Left lung (tissue), 10 donors: ENCODE results near the gene MCU. TPM values are rescaled to one million over a fixed set of nuclear protein-coding genes. Genes with fewer than 3 reads are reported as not detected.

ENCODE experiments used
- ATAC-seq: fragments of 200-7000 bp; cut with Tn5 transposase; one replicate; pipeline ENCODE4 v1.9.1; 2020; ENCODE audit warnings: moderate library complexity
- DNase-seq, 4 donors: peaks; one replicate each; pipeline ENCODE4 v3.0.0-alpha.2; 2013 to 2020
- H3K27ac ChIP-seq, 2 donors: fragments of 200-600 bp; sonication (generic) in 1 of 2; one replicate each; pipeline versions ENCODE4 v1.5.0 to v1.8.0; 2020 to 2021
- H3K27me3 ChIP-seq, 2 donors: fragments of 200-600 bp; sonication (generic) in 1 of 2; one replicate each; pipeline versions ENCODE4 v1.5.0 to v1.8.0; 2020 to 2021
- H3K36me3 ChIP-seq, 2 donors: fragments of 200-600 bp; sonication (generic) in 1 of 2; one replicate each; pipeline versions ENCODE4 v1.5.0 to v1.8.0; 2020 to 2021
- H3K4me1 ChIP-seq, 2 donors: fragments of 200-600 bp; one replicate each; pipeline ENCODE4 v1.8.0; 2021
- H3K4me3 ChIP-seq, 2 donors: fragments of 200-600 bp; sonication (generic) in 1 of 2; one replicate each; pipeline versions ENCODE4 v1.5.0 to v1.8.0; 2020 to 2021; ENCODE audit warnings: mild to moderate bottlenecking in 1 of 2
- H3K9me3 ChIP-seq, 2 donors: fragments of 200-600 bp; sonication (generic) in 1 of 2; one replicate each; pipeline versions ENCODE4 v1.5.0 to v1.8.0; 2020 to 2021
- intact Hi-C, 2 donors: fragments of 100-400 bp; cut with DNase I; formaldehyde crosslinking; loops; one replicate each; pipeline versions ENCODE4 v1.11.2 to v1.14.2; 2022
- polyA plus RNA-seq, 6 donors: library from polyadenylated mRNA; unstranded; fragments of 120-200 nt; gene quantifications; one replicate each; pipeline ENCODE4 v1.2.1, GENCODE V29; 2013; ENCODE audit not compliant: insufficient read length in 6 of 6
- total RNA-seq, 2 donors: library from RNA; stranded (reverse); fragmentation: NEBNext Ultra II Directional; extraction: Animal tissue kit (Norgen Biotek cat#: 25700); gene quantifications; one replicate each; pipeline ENCODE4 v1.2.1, GENCODE V29; 2021
- TF ChIP-seq, protein P1 (sequence below), 2 donors: fragments of 200-600 bp; sonication (generic) in 1 of 2; IDR thresholded peaks; one replicate each; pipeline versions ENCODE4 v1.5.0 to v1.8.0; 2021; ENCODE audit warnings: antibody characterized with exemption in 2 of 2
- donor health status: DM: no; HTN: yes; CAD: no.
- donor health status: DM: no; HTN: no; CAD: no.

The MCU gene
- total and polyA plus RNA-seq, 8 donors = 29.4 to 48.8 (median 38.6) TPM

- peaks cover 26 to 64% of the 10 kb centered on the region in 2 donors for H3K4me1 ChIP-seq
- TF ChIP-seq, protein P1, sequence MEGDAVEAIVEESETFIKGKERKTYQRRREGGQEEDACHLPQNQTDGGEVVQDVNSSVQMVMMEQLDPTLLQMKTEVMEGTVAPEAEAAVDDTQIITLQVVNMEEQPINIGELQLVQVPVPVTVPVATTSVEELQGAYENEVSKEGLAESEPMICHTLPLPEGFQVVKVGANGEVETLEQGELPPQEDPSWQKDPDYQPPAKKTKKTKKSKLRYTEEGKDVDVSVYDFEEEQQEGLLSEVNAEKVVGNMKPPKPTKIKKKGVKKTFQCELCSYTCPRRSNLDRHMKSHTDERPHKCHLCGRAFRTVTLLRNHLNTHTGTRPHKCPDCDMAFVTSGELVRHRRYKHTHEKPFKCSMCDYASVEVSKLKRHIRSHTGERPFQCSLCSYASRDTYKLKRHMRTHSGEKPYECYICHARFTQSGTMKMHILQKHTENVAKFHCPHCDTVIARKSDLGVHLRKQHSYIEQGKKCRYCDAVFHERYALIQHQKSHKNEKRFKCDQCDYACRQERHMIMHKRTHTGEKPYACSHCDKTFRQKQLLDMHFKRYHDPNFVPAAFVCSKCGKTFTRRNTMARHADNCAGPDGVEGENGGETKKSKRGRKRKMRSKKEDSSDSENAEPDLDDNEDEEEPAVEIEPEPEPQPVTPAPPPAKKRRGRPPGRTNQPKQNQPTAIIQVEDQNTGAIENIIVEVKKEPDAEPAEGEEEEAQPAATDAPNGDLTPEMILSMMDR (IDR thresholded peaks at IDR 0.05) = no peak
- no peak overlapping the region for H3K4me3 ChIP-seq
- no peaks in the 10 kb centered on the region for H3K36me3 ChIP-seq
- ATAC-seq (peak; percentile 58), DNase-seq (peak in 2 of 4 donors; percentile 54 to 64)
- intact Hi-C loops = no loop called here
- H3K27me3 ChIP-seq = no peaks in the 10 kb centered on the region
- no peaks in the 10 kb centered on the region for H3K9me3 ChIP-seq
- H3K27ac ChIP-seq = peak overlapping the region; percentile 40 to 54
These were observed 46.5 kb downstream of the MCU start for GRCh38 chr10:72738486-72738885.

DNA sequence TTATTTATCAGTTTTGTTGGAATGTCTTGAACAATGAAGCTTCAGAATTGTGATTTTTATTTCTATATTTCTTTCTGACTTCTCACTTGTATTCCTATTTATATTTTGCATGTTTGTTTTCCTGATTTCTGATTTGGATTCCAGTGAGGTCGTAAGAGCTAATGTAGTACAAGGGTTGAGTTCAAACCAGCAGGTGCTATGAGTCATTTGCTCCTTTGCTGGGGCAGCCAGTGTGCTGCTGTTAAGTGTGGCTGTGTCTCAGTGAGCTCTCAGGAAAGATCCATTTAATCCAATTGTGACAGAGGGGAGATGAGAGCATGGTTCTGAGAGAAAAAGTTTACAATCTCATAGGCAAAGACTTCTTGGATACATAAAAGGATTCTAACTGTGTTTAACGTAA is 48.6 kb downstream of the MCU start:
- Histone ChIP-seq H3K36me3 (no peaks in the 10 kb centered on the region), H3K9me3 (no peaks in the 10 kb centered on the region), H3K27ac (no peak overlapping the region), H3K4me3 (no peak overlapping the region), H3K27me3 (no peaks in the 10 kb centered on the region), H3K4me1 (peaks cover 25 to 59% of the 10 kb centered on the region in 2 donors)
- ATAC-seq (peak; percentile 82), DNase-seq (peak in 1 of 4 donors; percentile 45)
- intact Hi-C loops = no loop called here
- TF ChIP-seq, protein P1 (IDR thresholded peaks at IDR 0.05) = no peak

GRCh38 chr10:72742092-72742491 is 50.1 kb downstream of the MCU start:
- TF ChIP-seq, protein P1 (IDR thresholded peaks at IDR 0.05) = no peak
- Histone ChIP-seq H3K4me3 (no peak overlapping the region), H3K4me1 (peaks cover 14 to 54% of the 10 kb centered on the region in 2 donors), H3K27ac (no peak overlapping the region), H3K27me3 (no peaks in the 10 kb centered on the region), H3K36me3 (no peaks in the 10 kb centered on the region), H3K9me3 (no peaks in the 10 kb centered on the region)
- no peak for ATAC-seq
- intact Hi-C loops = no loop called here
- DNase-seq = no peak

GRCh38 chr10:72742797-72743196 is 50.9 kb downstream of the MCU start:
- H3K27me3 ChIP-seq = no peaks in the 10 kb centered on the region
- ATAC-seq (no peak), DNase-seq (no peak)
- H3K4me3 ChIP-seq = no peak overlapping the region
- no peaks in the 10 kb centered on the region for H3K9me3 ChIP-seq
- intact Hi-C loops = no loop called here
- TF ChIP-seq, protein P1 (IDR thresholded peaks at IDR 0.05) = no peak
- no peak overlapping the region for H3K27ac ChIP-seq
- peaks cover 14 to 49% of the 10 kb centered on the region in 2 donors for H3K4me1 ChIP-seq
- H3K36me3 ChIP-seq = no peaks in the 10 kb centered on the region

DNA sequence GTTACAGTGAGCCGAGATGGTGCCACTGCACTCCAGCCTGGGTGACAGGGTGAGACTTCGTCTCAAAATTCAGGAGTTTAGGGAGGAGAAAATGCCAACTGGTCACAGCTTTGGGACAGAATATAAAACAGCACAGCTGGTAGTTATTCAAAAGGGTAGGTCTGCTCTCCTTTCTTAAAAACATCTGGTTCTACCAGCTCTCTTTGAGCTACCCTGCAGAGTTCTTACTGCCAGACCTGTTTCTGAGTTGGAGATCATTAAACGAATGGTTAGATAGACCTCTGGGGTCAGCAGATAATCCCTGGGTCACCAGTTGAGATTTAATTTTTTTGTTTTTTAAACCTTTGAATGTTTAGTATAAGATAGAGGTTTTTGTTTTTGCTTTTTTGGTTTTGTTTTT is 52.6 kb downstream of the MCU start:
- intact Hi-C loops = no loop called here
- no peak overlapping the region for H3K4me3 ChIP-seq
- peaks cover 5 to 32% of the 10 kb centered on the region in 2 donors for H3K4me1 ChIP-seq
- no peak overlapping the region for H3K27ac ChIP-seq
- no peaks in the 10 kb centered on the region for H3K27me3 ChIP-seq
- ATAC-seq = no peak
- TF ChIP-seq, protein P1 (IDR thresholded peaks at IDR 0.05) = no peak
- no peaks in the 10 kb centered on the region for H3K9me3 ChIP-seq
- H3K36me3 ChIP-seq = no peaks in the 10 kb centered on the region
- no peak for DNase-seq
